GM19467 (cell line): ENCODE results near the gene WAPL.

ENCODE experiments used
- ATAC-seq: cut with Tn5 transposase; IDR thresholded peaks from one replicate; pipeline ENCODE4 v1.9.1; 2021; ENCODE audit warnings: mild to moderate bottlenecking, moderate library complexity; ENCODE audit not compliant: unreplicated experiment

The WAPL gene

DNA sequence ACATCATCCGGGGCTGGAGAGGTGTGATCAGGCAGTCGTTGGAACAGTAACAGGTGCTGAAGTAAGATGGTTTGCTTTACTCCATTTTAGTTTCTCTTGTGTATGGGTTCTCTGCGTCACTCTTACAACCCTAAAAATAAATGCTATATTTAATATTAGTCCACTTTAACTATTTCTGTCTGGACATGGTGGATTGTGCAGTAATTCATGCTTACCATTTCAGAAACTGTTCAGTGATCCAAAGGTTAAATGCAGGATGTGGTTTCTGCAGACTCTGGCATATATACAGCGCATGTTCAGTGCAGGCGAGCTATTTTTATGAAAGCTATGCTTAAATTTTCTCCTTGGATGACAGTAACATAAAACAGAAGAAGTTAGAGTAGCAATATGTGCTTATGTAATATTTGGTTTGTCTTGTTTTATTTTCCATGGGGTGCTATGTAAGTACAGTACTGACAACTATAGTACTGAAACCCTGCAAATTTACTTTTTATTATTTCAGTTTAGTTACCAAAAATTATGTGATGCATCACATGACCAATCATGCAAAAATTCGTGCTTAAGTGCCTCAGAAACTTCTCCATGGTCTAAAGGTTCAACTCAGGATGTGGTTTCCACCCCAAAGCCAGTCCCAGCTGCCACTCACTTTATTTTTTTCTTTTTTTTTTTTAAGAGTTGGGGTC lies 108.4 kb downstream of the WAPL start:
- ATAC-seq: peak; percentile 72

GRCh38 chr10:86411852-86412560 lies 109.6 kb downstream of the WAPL start:
- ATAC-seq: no peak

DNA sequence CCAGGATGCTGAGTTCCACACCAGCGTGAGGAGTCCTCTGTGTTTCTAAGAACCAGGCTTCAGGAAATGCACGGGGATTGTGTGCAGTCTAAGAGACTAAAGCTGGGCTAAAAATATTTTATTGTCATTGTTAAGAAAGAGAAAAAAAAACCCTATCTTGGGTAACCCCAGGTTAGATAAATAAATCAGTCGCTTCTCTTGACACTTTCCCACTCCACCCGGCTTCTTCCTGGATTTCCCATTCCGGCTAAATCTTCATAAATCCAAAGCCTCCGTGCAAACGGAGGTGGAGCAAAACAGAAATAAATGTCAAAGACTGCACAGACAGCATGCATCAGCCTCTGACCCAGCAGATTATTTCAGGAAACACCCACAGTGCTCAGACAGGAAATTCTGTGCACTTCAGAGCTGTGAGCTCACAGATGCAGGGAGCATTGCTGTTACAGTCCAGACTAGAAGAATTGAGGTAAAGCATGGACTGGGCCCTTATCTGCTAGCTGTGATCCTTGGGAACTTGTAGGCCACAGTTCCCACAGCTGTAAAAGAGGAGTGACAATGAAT lies 110.2 kb downstream of the WAPL start:
- ATAC-seq: no peak

GRCh38 chr10:86410542-86411124 lies 111.0 kb downstream of the WAPL start:
- ATAC-seq: no peak

DNA sequence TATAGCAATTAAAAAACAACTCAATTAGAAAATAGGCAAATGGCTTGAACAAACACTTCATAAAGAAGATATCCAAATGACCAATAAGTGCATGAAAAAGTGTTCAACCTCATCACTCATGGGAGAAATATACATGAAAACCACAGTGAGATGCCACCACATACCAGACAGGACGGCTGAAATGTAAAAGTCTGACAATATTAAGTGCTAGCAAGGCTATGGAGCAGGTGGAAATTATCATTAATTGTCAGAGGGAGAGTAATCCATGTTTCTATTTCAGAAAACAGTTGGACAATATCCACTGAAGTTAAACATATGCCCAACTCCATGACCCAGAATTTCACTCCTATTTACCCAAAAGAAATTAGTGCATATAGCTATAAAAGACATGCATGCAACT lies 112.4 kb downstream of the WAPL start:
- ATAC-seq: no peak

GRCh38 chr10:86403183-86403797 lies 118.3 kb downstream of the WAPL start:
- no peak for ATAC-seq

- ATAC-seq: no peak
Observed at GRCh38 chr10:86402283-86402941, 119.2 kb downstream of the WAPL start.

- ATAC-seq: no peak
Observed at GRCh38 chr10:86401588-86402282, 119.9 kb downstream of the WAPL start.

- peak; percentile 21 for ATAC-seq
Observed at GRCh38 chr10:86400705-86401587, 120.6 kb downstream of the WAPL start.

DNA sequence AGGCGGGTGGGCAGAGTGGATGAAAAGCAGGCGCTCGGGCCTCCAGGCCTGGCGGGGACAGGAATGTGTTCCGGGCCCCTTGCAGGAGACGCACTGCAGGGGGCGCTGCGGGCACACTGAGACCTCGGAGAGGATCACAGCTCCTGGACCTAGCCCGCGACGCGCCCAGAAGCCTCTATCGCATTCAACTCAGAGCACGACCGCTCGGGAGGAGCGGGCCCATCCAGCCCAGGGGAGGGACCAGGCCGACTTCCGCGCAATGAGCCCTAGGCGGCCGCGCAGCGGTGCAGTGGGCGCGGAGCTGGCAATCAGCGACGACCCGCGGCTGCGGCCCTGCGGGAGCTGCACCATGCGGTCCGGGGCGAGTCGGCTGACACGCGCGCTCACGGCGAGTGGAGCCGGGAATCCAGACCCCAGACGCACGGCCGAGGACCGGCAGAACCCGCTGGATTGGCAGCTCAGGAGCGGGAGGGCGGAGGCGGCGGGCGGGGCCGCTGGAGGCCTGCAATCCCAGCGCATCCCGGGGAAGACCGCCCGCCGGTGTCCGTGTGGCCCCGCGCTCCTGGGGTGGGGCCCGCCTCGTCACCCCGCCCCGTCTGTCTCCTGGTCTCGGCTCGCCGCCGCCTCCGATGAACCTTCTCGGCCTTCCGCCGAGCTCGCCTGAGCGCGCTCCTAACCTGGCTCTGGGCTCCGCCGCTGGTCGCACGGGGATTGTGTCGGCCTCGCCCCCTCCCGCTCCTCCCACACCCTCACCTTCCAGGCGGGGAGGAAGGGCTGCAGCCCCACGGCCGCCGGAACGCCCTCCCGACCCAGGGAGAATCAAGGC lies 121.5 kb downstream of the WAPL start:
- peak; percentile 94 for ATAC-seq

DNA sequence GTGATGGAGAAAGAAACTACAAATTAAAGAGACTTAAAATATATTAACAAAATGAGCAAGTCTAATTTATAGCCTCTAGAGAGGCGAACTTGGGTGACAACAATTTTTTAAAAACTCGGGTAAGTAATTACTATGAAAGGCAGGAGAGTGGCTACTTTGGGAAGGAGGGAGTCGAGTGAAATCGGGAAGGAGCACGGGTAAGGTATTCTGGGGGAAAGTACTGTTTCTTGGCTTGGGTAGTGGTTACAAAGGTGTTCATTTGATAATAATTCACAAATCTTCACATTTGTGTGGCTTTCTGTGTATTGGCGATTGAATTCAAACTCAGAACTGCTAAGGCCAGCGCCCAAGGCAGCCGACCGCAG lies 122.1 kb downstream of the WAPL start:
- no peak for ATAC-seq

GRCh38 chr10:86397120-86397519 lies 124.5 kb downstream of the WAPL start:
- no peak for ATAC-seq

DNA sequence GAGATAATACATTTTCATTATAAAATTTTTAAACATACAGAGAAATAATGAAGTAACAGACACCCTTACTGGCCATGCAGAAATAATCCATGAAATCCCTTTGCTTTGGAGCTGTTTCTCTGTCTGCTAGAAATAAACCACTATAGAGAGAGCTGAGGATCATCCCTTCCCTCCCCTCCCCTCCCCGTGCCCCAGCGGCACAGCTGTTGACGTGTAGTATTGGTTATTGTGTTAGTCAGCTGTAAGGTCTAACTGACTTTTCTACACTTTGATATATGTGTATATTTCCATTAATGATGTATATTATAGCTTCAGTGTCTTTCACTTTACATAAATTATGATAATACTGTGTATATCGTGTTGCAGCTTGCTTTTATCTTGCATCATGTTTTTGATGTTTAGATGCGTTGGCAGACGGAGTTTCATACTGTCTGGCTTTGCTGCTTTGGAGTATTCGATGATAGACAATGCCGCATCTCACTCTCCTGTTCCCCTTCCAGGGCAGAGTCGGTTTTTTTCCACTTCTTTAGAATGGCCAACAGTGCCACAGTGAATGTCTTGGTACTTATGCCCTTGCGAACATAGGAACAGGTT lies 127.6 kb downstream of the WAPL start:
- ATAC-seq: no peak

DNA sequence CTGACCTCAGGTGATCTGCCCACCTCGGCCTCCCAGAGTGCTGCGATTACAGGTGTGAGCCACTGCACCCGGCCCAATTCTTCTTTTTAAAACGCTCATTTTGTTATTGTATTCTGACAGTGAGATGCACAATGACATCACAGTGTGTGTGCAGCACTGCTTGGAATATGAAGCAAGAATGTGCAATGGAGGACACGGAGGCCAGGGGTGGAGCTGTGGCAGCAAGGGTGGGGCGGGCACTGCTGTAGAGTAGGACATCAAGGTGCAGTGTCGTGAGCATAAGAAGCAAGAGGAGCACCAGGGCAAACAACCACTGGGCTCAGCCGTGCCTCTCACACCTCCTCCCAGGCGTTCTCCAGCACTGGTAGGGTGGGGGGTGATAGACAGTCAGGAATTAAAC lies 128.2 kb downstream of the WAPL start:
- no peak for ATAC-seq

DNA sequence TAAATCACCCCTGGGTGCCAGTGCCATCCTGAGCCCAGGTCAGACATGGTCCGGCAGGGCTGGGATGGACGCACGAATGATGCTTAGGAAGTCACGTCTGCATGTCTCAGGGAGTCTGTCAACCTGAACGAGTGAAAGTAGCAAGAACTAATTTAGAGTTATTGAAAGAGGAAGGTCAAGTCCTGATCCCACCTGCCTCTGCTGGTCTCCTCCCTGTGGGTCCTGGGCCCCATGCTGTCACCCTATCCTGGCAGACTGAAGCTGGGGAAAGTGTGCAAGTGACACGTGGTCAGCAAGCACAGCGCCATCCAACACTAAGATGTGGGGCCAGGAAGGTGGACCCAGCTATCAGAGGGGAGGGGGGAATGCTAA lies 128.9 kb downstream of the WAPL start:
- no peak for ATAC-seq

GRCh38 chr10:86391986-86392722 lies 129.4 kb downstream of the WAPL start:
- no peak for ATAC-seq

GRCh38 chr10:86391236-86391840 lies 130.3 kb downstream of the WAPL start:
- ATAC-seq: no peak
